ENCODE data around the gene SUCLG1. TPM values are rescaled to one million over a fixed set of nuclear protein-coding genes. Genes with fewer than 3 reads are reported as not detected.
A peak's percentile ranks its signal among the peaks of the same experiment; 100 is the strongest.
"Not testable (repeated sequence)": the region's sequence is repeated elsewhere in the genome, so short reads cannot be mapped to it uniquely, and the experiment has no call there.

SUCLG1 gene
- total and polyA plus RNA-seq, 2 of the 4 experiments (the other 2 are of a cell fraction), result 50.5 to 52.7 TPM

DNA sequence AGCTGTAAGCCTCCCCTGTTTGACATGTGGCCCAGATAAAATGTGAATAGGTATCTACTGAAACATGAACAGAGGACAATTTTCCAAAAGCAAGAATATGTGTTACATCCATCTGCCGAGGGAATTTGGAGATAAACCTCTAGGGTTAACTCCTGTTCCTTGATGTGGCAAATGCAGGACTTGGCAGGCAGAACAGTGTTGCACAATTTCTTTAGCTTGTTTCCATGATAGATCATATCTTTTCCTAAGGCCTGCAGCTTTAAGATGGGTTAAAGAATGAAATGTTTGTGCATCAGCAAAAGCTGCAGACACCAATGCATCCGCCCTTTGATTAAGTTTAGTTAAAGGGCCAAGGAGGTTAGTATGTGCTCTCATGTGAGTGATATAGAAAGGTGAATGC, 13.3 kb upstream of the SUCLG1 start:
- H2AFZ ChIP-seq (replicated peaks; ENCODE audit: low read length, poor library complexity); H2AK9ac ChIP-seq (replicated peaks; ENCODE audit: low read depth, low read length, poor library complexity); H3K56ac ChIP-seq (ENCODE audit: extremely low read depth, insufficient read depth, low read length); H2BK120ac ChIP-seq (ENCODE audit: low read depth, low read length); BruUV-seq (replicated peaks); H3K9me3 ChIP-seq (ENCODE audit: control insufficient read depth, insufficient read depth, low read length); H2BK20ac ChIP-seq (ENCODE audit: low read depth, low read length); ATAC-seq (ENCODE audit: low read depth); H4K5ac ChIP-seq (ENCODE audit: low read depth, low read length); H3K9me1 ChIP-seq (ENCODE audit: insufficient read depth, low read length); intact Hi-C loops (cut with micrococcal nuclease); H3K4me1 ChIP-seq (ENCODE audit: control insufficient read depth, insufficient read depth, low read length); H3K36me3 ChIP-seq (ENCODE audit: control insufficient read depth, insufficient read depth, low read length); H3K9ac ChIP-seq (ENCODE audit: low read depth, low read length); H3K14ac ChIP-seq (replicated peaks; ENCODE audit: low read depth, low read length); H4K20me1 ChIP-seq (ENCODE audit: insufficient read depth, low read length); H4K91ac ChIP-seq (ENCODE audit: insufficient read depth, low read depth, low read length); H2BK5ac ChIP-seq (ENCODE audit: low read depth, low read length, poor library complexity, severe bottlenecking); H3K4me2 ChIP-seq (ENCODE audit: low read depth, low read length); H3K4me3 ChIP-seq (ENCODE audit: insufficient read depth, low read depth, low read length); dilution Hi-C loops (cut with HindIII; ENCODE audit: low sequenced_read_pairs, unreplicated experiment); in situ Hi-C loops (cut with MboI; ENCODE audit: low sequenced_read_pairs); H3K23ac ChIP-seq (ENCODE audit: low read depth, low read length); H3K18ac ChIP-seq (ENCODE audit: low read depth, low read length); H2AK5ac ChIP-seq (ENCODE audit: low read depth, low read length); H3K79me1 ChIP-seq (ENCODE audit: low read depth in 1 of 2, low read length in 2 of 2); H2BK15ac ChIP-seq (ENCODE audit: low read depth, low read length); POLR2A ChIA-PET (ENCODE audit: unreplicated experiment); H3K4ac ChIP-seq (ENCODE audit: low read depth, low read length); H4K8ac ChIP-seq (ENCODE audit: low read depth in 2 of 2, low read length in 2 of 2); H3K27ac ChIP-seq (ENCODE audit: insufficient read depth, low read length); CTCF ChIA-PET; H3K27me3 ChIP-seq (ENCODE audit: control insufficient read depth, insufficient read depth, low read length): not testable (repeated sequence)
- peak; percentile 86 for TF ChIP-seq CEBPB (IDR thresholded peaks at IDR 0.05; ENCODE audit: low read depth, low read length)
- DNase-seq, result peak; percentile 59
- WGBS, 2 experiments (ENCODE audit: extremely low coverage in 2 of 2, insufficient read length in 1 of 2), result 16% methylated on average over 2 of the region's 2 CpGs; no CpG with 5 or more reads in 1 of the 2 experiments

All from IMR-90 (cell line).